HG02884 (cell line): ENCODE measurements around the gene HIPK2.
A peak's percentile ranks its signal among the peaks of the same experiment; 100 is the strongest.
"Not testable (repeated sequence)": the region's sequence is repeated elsewhere in the genome, so short reads cannot be mapped to it uniquely, and the experiment has no call there.

Source experiments
- ATAC-seq: cut with Tn5 transposase; IDR thresholded peaks from one replicate; pipeline ENCODE4 v1.9.1; 2021; ENCODE audit warnings: mild to moderate bottlenecking, moderate library complexity; ENCODE audit not compliant: unreplicated experiment

Gene HIPK2

DNA sequence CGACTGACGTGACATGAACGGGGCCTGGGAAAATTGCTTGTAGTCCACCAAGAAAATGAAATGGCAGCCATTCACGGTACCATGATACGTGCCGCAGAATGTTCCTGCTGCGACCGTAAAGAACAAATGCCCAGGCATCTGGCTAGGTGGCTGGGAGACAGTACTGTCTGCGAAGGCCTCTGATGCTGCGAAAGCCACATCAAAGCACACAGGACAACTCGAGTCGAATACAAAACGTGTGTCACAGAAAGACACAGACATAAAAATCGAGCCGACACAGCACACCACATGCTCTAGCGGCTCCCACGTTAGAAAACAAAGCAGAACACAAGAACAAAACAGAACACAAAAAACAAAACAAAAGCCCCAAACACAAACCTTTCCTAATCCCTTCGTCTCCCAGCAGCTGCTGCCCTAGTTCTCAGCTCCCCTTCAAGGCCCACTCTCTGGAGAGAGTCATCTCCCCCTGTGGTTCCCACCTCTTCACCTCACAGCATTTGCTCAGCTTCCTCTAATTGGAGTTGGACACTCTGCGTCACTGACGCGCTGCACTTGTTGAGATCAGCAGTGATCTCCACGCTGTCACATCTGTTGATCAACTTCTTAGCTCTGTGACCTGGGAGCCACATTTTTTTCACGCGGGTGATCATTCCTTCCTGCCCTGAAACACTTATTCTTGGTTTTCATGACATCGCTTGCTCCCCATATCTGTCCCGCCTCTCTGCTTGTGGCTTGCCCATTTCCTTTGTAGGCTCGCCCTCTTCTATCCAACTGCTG is 142.1 kb downstream of the HIPK2 start:
- no peak for ATAC-seq

- ATAC-seq: no peak
Observed at GRCh38 chr7:139634087-139634486, 143.7 kb downstream of the HIPK2 start.

DNA sequence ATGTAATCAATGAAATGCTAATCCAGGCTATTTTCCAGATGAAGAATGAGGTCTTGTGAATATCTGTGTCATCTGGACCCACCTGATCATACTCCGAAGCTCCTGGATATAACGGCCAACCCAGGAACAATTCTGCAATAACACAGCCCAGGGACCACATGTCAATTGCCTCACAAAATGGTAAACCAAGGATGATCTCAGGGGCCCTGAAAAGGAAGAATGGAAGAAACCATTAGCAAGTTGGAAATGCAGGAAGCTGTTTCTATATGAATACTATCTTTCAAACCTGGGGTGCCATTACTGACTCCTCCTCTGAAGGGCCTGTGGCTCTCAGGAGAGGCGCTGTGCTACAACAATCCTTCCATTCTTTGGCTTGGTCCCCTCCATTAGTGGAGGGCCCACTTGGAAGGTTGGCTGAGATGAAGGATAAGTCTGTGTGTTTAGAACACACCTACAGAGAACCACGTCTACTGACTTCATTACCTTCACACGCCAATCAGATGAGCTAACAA is 146.2 kb downstream of the HIPK2 start:
- ATAC-seq: no peak

GRCh38 chr7:139630643-139631519 is 146.9 kb downstream of the HIPK2 start:
- no peak for ATAC-seq

- ATAC-seq: no peak
Observed at GRCh38 chr7:139629392-139630082, 148.3 kb downstream of the HIPK2 start.

DNA sequence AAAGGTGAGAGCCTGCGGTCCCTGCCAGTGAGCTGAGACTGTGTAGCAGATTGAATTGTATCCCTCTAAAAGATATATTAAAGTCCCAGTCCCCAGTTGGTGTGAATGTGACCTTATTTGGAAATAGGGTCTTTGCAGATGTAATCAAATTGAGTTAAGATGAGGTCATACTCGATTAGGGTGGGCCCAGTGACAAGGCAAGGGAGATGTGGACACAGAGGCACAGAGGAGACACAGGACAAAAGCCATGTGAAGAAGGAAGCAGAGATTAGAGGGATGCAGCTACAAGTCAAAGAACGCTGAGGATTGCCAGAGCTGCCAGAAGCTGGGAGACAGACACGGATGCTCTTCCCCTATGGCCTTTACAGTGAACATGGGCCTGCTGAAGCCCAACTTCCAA is 150.0 kb downstream of the HIPK2 start:
- ATAC-seq: no peak

- no peak for ATAC-seq
Observed at GRCh38 chr7:139626817-139627216, 151.0 kb downstream of the HIPK2 start.

- no peak for ATAC-seq
Observed at GRCh38 chr7:139623518-139623917, 154.3 kb downstream of the HIPK2 start.

DNA sequence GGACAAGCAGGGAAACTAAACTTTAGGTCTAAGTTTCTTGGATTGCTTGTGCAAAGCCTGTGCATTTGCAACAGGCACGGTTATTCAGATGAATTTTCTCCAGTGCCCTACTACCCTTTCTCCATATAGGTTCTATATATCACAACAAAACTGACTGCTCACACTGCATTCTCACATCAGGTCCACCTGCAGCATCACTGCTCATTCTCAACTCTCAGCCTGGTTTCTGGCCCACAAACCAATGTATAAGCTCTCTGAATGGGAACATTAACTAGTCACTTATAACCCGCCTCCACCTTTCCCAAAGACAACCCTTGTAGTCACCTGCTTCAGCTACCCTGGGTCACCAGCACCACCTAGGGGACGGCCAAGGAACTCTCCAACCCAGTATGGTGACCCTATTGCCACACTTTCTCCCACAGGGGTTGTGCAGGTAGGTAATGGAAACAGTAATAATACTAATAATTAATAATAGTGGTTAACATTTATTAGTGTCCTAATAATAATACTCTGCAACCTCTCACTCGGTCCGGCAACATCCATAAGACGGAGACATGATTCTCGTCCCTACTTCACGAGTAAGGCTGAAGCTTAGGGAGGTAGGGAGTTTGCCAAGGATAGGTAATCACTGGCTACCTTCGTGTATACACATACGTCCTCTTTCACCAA is 157.0 kb downstream of the HIPK2 start:
- ATAC-seq: peak; percentile 84

DNA sequence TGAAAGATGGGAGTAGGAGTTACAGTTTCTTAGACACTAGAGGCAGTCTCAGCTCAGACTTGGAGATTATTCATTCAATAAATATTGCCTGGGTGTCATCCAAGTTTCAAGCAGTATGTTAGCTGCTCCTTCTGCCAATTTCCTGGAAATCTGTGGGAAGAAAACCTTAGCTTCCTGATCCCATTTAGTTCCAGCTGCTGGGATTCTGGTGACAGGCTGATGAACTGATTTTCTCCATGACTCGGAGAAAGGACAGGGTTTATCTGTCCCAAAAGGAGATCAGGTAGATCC is 158.5 kb downstream of the HIPK2 start:
- ATAC-seq: no peak

GRCh38 chr7:139618482-139619366 is 159.1 kb downstream of the HIPK2 start:
- no peak for ATAC-seq

DNA sequence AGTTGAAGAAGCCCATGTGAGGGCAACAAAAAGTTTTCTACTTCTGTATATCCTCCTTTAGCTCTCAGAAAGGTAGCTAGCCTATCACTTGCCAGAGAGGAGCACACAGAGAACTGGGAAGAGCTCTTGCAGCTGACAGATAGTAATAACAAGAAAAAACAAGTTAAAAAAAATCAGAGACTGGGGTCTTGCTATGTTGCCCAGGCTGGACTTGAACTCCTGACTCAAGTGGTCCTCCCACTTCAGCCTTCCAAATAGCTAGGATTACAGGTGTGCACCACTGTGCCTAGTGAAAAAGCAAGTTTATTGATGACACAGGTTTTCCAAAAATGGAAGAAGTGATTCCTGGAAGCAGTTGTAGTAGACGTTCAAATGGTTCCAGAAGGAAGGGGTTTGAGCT is 160.7 kb downstream of the HIPK2 start:
- no peak for ATAC-seq

- no peak for ATAC-seq
Observed at GRCh38 chr7:139614886-139615285, 162.9 kb downstream of the HIPK2 start.

DNA sequence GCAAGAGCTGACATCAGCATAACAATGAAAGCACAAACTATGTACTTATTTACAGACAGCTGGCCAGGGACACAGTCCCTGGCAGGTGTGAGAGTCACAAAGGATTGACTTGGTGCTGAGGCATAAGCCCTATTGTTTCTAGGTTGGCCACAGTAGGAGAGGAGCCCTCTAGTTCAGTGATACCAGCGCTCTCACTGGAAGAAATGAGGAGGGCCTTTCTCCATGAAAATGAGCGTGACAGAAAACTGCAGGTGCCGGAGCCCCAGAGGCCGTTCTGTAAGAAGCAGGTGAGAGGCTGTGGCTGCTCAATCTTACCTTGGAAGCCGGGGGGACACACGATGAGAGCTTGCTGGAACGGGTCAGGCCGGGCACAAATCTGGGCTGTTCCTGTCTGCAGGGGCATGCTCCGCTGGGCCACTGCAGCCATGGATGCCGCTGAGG is 163.8 kb downstream of the HIPK2 start:
- no peak for ATAC-seq

GRCh38 chr7:139611556-139611955 is 166.2 kb downstream of the HIPK2 start:
- ATAC-seq: not testable (repeated sequence)

GRCh38 chr7:139610595-139610994 is 167.2 kb downstream of the HIPK2 start:
- no peak for ATAC-seq

DNA sequence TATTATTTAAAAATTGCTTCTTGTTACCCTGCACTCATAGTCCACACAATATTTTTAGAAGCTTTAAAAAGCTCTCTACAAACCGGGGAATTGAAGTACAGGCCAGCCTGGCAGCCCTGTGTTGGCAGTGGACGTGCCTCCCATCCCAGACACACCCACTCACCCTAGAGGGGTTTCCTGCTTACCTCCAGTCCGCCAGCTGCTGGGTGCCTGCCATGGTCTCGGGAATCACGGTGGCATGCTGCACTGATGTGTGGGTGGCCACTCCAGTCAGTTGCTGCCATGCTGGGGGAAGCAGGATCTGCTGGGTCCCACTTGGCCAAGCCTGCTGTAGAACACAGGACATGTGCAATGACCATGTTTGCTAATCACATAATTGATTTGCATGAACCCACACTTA is 173.9 kb downstream of the HIPK2 start:
- ATAC-seq: no peak

- ATAC-seq: no peak
Observed at GRCh38 chr7:139603282-139603681, 174.5 kb downstream of the HIPK2 start.

GRCh38 chr7:139602143-139602722 is 175.6 kb downstream of the HIPK2 start:
- no peak for ATAC-seq

- no peak for ATAC-seq
Observed at GRCh38 chr7:139601176-139601575, 176.6 kb downstream of the HIPK2 start.
